ENCODE data around the gene PAQR9. TPM values are rescaled to one million over a fixed set of nuclear protein-coding genes. Genes with fewer than 3 reads are reported as not detected.

Gene PAQR9
- total and polyA plus RNA-seq, 2 of the 13 experiments (the other 11 are each of a cell fraction or from before 2014, with no cell fraction given) = 3.7 to 10.3 TPM

- peak; percentile 82 for TF ChIP-seq HNF1A (IDR thresholded peaks at IDR 0.05; ENCODE audit: low read depth)
- TF ChIP-seq HNF1A (CRISPR knock-in tag; IDR thresholded peaks at IDR 0.05; ENCODE audit: borderline replicate concordance) = peak; percentile 90; the same call in 1 of the 2 replicates
- TF ChIP-seq ETV5 (CRISPR knock-in tag; IDR thresholded peaks at IDR 0.05; ENCODE audit: borderline replicate concordance) = peak; percentile 91; the same call in 1 of the 2 replicates
- TF ChIP-seq CREB3 (CRISPR knock-in tag; IDR thresholded peaks at IDR 0.05) = 0 out of 2 replicates have a peak, but pooled peaks have one; percentile 21
- no peak for TF ChIP-seq ZNF850 (CRISPR knock-in tag; conservative IDR thresholded peaks at IDR 0.05)
- TF ChIP-seq DNMT3B (CRISPR knock-in tag; conservative IDR thresholded peaks at IDR 0.05) = no peak
- no peak for TF ChIP-seq RELA (CRISPR knock-in tag; IDR thresholded peaks at IDR 0.05)
- TF ChIP-seq ZNF816 (CRISPR knock-in tag; IDR thresholded peaks at IDR 0.05; ENCODE audit: borderline replicate concordance) = peak; percentile 37; the same call in 1 of the 2 replicates
- TF ChIP-seq MBD4 (IDR thresholded peaks at IDR 0.05; ENCODE audit: borderline replicate concordance, low read length) = peak; percentile 80; the same call in 1 of the 2 replicates
- no peak for TF ChIP-seq MAZ (IDR thresholded peaks at IDR 0.05; ENCODE audit: borderline replicate concordance, low read depth, low read length)
- peak; percentile 67; the same call in 1 of the 2 replicates for TF ChIP-seq MAZ (CRISPR knock-in tag; IDR thresholded peaks at IDR 0.05; ENCODE audit: low read depth)
- TF ChIP-seq RXRA (CRISPR knock-in tag; IDR thresholded peaks at IDR 0.05) = peak; percentile 87; the same call in 1 of the 2 replicates
- no peak for TF ChIP-seq KDM1A (CRISPR knock-in tag; IDR thresholded peaks at IDR 0.05)
- no peak for TF ChIP-seq SYNCRIP (IDR thresholded peaks at IDR 0.05; ENCODE audit: insufficient read depth, low read depth, low read length)
- TF ChIP-seq ZNF337 (CRISPR knock-in tag; IDR thresholded peaks at IDR 0.05; ENCODE audit: borderline replicate concordance, low read depth) = no peak
- no peak for TF ChIP-seq ZNF780A (CRISPR knock-in tag; IDR thresholded peaks at IDR 0.05)
- TF ChIP-seq POLR2AphosphoS5 (IDR thresholded peaks at IDR 0.05; ENCODE audit: low read depth, low read length) = peak; percentile 69
- TF ChIP-seq TMF1 (CRISPR knock-in tag; IDR thresholded peaks at IDR 0.05; ENCODE audit: low read depth) = peak; percentile 53; the same call in 1 of the 2 replicates
- no peak; the same call in 1 of the 2 replicates for TF ChIP-seq ARNTL (CRISPR knock-in tag; IDR thresholded peaks at IDR 0.05)
- no peak for TF ChIP-seq ZNF790 (CRISPR knock-in tag; IDR thresholded peaks at IDR 0.05; ENCODE audit: borderline replicate concordance)
- TF ChIP-seq MED8 (CRISPR knock-in tag; IDR thresholded peaks at IDR 0.05; ENCODE audit: insufficient replicate concordance) = peak; percentile 63
- 0 out of 2 replicates have a peak, but pooled peaks have one; percentile 31 for TF ChIP-seq ZNF350 (CRISPR knock-in tag; IDR thresholded peaks at IDR 0.05; ENCODE audit: borderline replicate concordance, low read depth)
- peak; percentile 50; the same call in 1 of the 2 replicates for TF ChIP-seq ATF3 (CRISPR knock-in tag; IDR thresholded peaks at IDR 0.05)
- peak; percentile 77; the same call in 1 of the 2 replicates for TF ChIP-seq ZNF746 (CRISPR knock-in tag; IDR thresholded peaks at IDR 0.05)
- TF ChIP-seq AKAP8 (CRISPR knock-in tag; IDR thresholded peaks at IDR 0.05) = peak; percentile 80; the same call in 1 of the 2 replicates
- peak; percentile 52; the same call in 1 of the 2 replicates for TF ChIP-seq ZNF3 (CRISPR knock-in tag; IDR thresholded peaks at IDR 0.05)
These were observed 21.9 kb downstream of the PAQR9 start (continued) for GRCh38 chr3:142941373-142942123.
